ENCODE results near the gene BRF1.
"Not testable (repeated sequence)": the region's sequence is repeated elsewhere in the genome, so short reads cannot be mapped to it uniquely, and the experiment has no call there.

The BRF1 gene

DNA sequence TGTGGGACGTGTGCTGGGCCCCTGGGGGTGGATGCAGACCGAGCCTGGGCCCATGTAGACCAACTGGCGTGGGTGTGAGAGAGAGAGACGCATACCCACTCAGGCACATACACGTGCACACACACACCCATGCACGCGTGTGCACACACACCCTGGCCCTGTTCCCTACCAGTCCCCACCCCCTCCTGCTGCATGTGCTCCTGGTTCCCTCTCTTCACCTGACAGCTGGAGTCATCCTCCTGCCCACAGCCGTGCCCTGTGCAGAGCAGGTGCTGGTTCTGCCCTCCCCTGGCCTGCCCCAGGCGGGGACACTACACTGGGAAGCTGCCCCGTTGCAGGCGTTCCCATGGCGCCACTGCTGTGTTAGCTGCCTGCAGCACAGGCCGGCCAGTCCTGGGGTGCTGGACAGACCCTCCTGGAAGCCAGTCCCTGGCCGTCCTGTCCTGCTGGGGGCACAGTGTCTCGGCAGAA lies 32.3 kb upstream of the BRF1 start:
- no peak for DNase-seq (ENCODE audit: low spot score)

DNA sequence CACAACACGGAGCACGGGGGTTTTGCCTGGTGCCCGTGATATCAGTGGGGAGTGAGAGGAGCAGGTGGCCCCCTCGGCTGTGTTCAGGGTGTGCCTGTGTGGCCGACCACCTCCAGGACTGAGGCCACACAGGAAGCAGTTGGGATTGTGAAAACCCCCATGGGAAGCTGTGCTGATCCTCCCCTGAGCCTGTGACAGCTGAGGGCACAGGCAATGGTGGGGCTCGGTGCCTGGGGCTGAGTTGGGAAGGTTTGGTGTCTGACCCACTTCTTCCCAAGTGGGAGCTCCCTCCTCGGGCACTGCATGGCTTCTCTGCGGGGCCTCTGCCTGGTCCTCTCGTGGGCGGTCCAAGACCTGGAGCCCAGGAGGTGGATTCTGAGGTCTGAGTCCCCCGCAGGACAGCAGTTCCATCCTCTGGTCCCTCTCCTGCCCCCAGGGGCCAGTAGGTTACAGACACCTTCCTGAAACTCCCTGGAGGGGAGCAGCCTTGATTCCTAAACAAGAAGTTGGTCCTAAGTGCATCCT lies 31.6 kb upstream of the BRF1 start:
- no peak for DNase-seq (ENCODE audit: low spot score)

DNA sequence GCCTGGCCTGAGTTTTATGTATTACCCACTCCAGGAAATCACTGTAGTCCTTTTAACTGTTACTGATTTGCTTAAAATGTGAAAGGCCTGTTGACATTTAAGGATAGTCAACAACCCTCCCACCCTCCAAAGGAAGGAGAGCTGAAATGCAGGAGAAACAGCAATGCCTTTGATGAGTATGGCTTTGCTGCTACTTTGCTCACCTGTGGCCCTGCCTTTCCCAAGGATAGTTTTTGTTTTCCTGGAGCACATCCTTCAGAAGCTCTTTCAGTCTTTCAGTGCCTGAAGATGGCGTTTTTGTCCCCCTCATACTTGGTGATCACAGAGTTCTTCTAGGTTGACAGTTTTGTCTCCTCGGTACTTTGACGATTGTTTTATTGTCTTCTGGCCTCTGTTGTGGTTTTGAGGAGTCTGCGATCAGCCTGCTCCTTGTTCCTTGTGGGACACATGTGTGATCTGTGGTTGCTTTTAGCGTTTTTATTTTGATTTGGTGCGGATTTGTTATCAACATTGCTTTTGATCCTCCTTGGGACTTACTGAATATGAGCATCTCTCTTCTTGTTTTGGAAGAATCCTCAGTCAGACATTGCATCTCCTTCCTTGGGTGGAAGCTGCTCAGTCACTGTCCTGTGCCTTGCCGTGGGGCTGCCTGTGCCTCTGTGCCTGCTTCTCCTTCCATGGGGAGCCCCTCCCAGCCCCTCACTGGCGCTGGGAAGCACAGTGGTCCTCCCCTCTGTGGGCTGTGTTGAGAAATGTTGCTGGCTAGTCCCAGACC lies 31.0 kb upstream of the BRF1 start:
- DNase-seq (ENCODE audit: low spot score): no peak

DNA sequence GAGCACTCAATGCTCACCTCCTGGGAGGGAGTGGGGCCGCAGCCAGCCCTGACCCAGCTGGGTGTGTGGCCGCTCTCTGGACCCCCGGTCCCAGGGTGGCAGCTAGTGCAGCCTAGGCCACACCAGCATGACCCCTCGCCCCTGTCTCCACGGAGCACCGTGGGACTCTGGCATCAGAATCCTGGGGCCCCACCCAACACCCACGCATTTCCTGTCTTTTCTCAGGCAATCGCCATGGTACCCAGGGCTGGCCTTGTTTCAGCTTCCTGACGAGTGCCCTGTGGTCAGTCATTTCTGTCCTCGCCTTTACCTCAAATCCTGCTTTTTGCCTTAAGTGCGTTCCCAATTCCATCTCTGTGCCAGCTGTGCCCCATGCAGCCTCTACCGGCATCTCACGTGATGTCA lies 29.7 kb upstream of the BRF1 start:
- DNase-seq (ENCODE audit: low spot score): no peak

DNA sequence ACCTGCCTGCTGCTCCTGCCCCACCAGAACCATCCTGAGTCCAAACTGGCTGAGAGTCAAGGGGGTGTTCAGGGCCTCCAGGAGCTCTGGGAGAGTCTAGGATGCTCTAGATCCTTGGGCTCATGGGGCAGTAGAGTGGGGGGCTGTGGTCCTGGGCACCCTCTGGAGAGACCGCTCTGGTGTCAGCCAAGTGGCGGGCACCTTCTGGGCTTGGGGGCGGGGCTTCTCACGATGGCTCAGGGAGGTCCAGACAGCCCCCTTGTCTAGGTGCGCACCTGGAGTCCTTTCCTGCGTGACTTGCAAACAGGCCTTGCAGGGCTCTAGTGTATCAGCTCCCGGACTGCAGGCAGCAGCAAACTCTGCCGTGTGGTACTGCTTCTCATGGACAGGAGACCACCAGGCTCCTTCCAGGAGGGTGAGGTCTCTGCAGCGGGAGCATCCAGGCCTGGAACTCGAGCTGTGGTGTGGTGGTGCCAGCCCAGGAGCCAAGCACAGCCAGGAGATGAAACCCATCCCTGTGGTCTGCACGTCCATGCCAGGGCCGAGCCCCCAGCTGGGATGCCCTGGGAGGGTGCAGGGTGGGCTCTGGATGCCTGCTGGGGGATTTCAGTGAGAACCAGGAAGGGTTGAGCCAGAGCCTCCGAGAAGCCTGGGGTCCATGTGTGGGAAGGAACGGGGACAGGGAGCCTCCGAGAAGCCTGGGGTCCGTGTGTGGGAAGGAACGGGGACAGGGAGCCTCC lies 28.8 kb upstream of the BRF1 start:
- no peak for DNase-seq (ENCODE audit: low spot score)

DNA sequence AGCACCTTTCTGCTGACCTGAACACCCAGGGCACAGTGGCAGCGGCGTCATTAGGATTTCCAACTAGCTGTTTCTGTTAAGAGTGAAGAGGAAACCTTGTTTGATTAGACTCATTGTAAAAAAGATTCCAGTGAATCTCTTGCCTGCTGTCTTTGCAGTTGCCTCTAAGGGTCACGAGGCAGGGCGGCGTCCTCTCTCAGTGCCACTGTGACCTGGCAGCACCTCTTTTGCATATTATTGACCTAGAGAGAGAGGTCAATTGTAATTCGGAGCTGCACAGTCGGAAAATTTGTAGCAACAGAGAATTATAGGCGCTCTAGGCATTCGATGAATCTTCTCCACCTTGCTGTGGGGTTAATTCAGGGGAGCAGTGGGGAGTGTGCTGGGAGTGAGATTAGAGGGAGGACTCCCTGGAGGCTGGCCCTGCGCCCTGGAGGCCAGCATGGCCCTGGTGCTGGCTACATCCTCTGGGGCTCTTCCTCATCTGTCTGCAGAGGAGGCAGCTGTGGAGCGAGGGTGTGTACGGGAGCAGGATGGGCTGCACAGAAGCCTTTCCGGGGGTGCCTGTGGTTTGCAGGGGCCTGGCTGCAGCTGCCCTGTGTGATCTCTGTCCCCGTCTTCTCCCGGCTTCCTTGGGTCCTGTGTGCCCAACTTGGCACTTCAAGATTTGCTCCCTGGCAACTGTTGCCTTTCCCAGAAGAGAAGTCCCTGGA lies 28.0 kb upstream of the BRF1 start:
- DNase-seq (ENCODE audit: low spot score): no peak

DNA sequence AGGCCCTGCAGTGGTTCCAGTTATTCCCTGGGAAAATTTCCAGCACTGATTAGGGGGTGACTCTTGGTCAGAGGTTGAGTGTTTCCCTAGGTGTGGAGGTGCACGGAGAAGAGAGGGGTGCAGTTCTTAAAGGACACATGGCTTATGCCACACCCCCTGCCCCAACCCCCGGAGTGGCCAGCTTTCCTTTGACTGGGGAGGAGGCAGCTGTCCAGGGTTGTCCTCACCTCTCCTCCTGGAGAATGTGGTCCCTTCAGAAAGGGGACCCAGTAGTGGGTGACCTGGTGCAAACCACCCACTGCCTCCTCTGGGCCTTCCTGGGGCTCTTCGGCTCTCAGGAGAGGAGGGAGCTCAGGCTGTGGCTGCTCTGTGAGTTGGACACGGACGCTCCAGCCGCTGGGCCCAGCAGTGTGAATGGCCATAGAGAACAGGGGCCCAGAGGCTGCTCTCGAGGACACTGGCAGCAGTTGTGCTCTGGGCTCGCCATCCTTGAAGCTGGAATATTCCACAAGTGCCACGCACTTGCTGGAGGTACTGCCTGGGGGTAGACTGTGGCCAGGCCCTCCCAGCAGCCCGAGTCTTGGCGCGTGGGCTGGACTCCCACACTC lies 27.4 kb upstream of the BRF1 start:
- no peak for DNase-seq (ENCODE audit: low spot score)

DNA sequence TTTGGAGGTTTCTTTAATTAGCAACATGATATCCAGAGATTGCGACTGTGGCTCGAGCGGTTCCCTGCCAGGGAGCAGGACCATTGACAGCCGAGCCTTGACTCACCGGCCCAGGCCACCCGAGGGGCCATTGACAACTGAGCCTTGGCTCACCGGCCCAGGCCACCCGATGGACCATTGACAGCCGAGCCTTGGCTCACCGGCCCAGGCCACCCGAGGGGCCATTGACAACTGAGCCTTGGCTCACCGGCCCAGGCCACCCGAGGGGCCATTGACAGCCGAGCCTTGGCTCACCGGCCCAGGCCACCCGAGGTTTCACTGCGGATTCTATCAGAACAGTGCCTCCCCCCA lies 26.9 kb upstream of the BRF1 start:
- not testable (repeated sequence) for DNase-seq (ENCODE audit: low spot score)

DNA sequence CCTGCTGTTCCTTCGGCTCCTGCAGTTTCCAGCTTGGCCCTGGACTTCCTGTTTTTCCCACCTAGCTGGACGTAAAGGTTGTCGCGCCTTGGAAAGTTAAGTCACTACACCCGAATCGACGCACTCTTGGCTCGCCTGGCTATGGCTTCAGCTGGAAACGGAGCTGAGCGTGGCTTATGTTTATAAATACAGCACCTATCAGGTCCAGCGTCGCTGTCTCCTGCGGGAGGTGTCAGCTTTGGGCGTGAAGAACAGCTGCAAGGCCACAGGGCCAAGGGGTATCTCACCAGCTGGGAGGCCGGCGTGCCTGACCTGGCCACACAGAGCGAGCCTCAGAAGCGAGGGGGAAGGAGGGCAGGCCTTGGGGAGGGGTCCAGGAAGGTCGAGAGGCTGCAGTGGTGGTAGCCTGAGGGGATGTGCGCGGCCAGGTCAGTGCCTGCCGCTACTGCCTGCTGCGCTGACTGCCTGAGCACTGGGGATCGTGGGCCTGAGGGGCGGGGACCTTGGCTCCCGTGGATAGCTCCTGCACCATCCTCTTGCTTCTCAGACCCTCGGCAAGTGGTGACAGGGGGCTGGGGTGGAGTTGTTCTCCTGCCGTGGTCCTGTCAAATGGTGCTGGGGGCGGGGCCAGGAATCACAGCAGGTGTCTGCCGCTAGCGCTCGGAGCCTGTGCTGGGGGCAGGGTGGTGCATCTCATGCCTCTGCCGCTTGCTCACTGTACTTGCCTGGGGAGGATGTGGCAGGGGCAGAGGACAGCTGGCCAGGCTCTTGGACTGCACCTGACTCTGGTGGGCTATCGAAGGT lies 26.3 kb upstream of the BRF1 start:
- no peak for DNase-seq (ENCODE audit: low spot score)

DNA sequence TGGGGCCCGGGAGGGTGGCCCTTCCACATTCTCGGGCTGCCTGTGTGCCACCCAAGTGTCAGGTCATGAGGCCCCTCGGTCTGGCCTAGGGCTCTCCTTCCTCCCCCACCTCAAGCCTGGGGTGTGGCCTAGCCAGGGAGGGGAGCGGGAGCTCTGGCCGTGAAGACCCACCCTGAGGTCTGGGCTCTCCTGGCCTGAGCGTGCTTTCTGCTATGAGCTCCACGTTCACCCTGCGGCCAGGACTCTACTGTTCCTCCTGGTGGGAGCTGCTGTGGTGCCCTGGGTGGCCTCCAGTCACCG lies 25.7 kb upstream of the BRF1 start:
- DNase-seq (ENCODE audit: low spot score): no peak

DNA sequence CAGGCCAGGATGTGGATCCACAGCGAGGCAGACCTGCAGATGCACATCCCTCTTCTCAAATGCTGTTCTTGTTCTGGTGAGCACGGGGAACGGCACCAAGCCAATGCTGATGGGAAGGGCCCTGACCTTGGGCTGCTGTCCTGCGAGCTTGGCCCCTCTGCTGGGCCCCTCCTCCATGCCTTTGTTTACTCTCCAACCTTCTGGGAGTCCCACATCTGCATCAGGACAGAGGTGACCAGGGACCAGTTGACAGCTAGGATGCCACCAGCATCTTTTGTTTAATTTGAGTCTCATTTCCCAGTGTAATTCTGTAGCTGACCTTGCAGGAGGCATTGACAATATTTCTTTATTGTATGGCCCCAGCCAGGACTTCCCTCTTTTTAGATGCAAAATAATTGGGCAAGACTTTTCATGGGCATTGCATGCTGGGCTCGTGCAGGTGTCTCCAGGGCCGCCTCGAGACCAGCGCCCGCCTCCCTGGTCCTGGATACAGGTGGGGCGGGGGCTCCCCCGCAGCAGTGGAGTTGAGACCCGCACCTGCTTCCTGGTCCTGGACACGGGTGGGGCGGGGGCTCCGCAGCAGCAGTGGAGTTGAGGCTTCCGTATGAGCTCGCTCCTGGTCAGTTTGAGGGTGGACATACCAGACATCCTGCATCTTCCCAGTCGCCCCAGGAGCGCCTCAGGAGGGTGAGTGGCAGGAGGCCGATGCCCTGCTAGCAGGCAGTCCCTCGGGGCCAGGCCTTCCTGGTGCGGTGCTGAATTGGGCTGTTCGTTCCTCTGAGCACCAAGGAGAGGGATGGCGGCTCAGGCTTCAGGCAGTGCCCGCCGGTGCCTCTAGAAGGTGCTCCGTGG lies 25.1 kb upstream of the BRF1 start:
- DNase-seq (ENCODE audit: low spot score): no peak

DNA sequence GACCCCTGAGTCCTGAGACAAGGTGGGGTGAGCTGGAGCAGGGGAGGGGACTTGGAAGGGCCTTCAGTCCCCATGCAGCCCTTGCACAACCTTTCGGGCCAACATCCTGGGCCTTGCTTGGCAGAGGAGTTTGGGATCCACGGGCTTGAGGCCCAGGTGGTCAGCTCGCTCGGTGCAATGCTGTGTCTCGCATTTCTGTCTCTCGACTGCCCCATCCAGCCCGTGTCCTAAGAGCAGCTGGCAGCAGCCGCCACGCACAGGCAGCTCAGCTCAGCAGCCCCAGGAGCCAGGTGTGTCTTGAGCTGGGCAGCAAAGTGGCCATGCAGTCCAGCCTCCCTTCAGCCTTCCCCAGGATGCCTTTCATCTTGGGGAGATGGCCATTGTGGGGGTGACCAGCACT lies 24.5 kb upstream of the BRF1 start:
- no peak for DNase-seq (ENCODE audit: low spot score)

DNA sequence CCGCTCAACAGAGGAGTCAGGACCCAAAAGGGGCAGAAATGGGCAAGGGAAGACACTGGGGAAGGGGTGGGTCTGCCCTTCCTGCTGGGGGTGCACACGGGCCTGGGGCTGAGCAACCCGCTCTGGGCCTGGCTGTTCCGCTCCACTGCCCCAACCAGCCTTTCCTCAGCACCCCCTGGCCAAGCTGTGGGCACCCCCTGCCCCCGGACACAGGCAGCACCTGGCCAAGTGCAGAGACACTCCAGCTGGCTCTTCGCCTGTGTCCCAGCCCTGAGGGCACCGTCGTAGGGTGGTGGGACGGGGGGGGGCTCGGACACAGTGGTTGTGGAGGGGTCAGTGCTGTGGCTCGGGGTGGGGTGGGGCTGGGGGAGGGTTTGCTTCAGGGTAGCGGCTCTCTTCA lies 24.1 kb upstream of the BRF1 start:
- no peak for DNase-seq (ENCODE audit: low spot score)

DNA sequence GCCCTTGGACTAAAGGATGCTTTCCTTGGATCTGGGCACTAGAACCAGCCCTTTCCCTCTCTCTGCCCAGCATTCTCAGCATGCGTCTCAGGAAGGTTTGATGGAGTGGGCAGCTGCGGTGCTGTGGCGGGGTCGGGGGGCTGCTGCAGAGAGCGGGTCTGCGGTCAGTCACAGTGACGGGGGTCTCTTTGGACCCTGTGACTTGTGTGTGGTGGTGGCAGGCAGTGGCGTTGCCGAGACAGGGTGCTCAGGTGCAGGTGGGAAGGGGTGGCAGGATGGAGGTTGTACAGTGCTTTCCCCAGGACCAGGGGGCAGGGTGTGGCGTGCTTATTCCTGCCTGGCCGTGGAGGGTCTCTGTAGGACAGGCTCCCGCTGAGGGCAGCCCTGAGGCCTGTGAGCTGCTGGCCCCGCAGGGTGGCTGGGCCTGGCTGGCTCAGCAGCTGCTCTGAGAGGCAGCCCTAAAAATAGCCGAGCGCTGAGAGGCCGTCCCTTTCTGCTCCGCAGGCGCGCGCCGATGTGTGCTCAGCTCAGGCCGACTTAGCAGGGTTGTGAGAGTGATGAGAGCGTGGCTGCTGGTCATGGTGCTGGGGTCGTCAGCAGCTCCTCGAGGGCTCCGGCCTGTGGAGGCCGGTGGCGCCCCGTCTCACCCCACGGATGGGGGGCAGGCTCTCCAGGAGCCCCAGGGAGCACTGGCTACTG lies 23.4 kb upstream of the BRF1 start:
- DNase-seq (ENCODE audit: low spot score): no peak

DNA sequence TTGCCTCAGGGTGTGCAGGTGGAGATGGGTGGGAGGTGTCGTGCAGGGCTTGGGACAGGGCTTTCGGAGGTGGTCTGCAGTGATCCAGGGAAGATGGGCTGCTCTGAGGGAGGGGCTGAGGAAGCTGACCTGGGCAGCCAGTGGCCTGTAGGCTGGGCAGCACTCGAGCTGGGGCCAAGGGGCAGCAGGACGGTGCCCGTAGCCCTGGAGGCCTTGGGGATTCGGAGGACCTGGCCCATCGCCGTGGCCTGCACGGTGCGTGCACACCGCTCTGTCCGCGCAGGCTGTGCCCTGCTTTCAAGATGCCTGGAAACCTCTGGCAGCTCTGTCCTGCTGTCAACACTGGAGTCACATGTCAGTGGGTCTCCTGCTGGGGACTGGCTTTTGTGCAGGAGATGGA lies 22.9 kb upstream of the BRF1 start:
- DNase-seq (ENCODE audit: low spot score): no peak

DNA sequence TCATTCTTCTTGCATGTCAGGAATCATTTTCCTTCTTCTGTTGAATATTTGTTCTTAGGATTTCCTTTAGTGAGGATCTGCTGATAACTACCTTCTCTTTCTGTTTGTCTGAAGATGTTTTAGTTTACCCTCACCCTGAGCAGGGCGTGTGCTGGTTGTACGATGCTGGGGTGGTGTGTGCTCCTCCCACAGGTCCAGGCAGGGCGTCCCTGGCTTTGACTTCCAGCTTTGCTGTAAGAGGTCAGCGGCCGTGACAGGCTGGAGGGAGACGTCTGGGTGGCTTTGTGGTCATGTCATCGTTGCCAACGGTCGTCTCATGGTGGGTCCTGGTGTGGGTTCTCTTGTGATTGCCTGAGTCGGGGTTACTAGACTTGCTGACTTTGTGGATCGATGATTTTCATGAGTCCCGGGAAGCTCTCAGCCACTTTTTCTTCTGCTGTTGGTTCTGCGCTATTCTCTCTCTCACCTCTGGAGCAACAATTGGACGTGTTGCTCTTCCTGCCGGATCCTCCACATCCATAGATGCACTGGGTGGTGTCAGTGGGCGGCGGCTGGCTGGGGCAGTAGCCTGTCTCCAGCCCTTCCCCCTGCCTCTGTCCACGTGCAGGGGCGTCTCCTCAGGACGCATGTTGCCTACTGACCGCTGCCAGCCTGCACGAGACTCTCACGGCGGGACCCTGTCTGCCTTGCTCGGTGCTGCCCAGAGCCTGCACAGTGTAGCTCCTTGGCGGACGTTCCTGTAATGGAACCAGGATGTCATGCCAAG lies 22.2 kb upstream of the BRF1 start:
- no peak for DNase-seq (ENCODE audit: low spot score)

DNA sequence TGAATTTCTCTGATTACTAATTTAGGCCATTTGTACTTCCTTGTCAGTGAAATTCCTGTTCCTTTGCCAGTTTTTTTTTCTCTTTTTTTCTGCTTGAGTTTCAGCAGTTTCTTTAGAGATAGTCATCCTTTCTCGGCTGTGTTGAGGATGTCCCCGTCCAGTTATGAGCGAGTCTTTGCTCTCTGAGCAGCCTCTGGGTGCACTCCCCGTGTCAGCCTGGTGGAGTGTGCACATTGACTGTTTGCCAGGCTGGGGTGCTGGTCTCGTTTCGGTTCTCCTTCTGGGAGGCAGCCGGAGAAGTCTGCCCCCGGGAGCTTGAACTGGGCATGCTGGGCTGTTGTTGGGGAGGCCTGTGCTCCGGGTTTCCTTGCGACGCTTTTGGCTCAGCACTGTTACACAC lies 16.7 kb upstream of the BRF1 start:
- DNase-seq (ENCODE audit: low spot score): no peak

DNA sequence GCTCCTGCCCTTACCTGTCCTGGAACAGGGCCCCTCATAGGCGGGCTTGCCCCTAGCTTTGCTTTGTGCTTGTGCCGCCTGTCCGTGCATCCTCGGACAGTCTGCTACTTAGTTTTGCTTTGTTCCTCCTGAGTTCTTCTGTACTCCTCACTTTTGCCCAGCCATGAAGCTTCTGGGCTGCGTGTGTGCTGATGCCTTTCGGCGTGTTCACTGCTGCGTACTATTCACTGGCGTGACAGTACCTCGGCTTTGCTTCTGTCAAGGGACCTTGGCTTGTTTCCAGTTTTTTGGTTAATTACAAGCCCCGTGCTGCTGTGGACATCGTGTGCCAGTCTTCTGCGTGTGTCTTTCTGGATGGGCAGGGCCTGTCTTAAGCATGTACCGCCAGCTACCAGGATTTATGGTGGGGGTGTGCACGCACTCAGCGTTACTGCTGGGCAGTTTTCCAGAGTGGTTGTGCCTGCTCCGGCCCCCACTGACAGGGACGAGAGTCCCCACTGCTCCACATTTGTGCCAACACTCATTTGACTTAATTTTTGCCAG lies 16.2 kb upstream of the BRF1 start:
- DNase-seq (ENCODE audit: low spot score): no peak

DNA sequence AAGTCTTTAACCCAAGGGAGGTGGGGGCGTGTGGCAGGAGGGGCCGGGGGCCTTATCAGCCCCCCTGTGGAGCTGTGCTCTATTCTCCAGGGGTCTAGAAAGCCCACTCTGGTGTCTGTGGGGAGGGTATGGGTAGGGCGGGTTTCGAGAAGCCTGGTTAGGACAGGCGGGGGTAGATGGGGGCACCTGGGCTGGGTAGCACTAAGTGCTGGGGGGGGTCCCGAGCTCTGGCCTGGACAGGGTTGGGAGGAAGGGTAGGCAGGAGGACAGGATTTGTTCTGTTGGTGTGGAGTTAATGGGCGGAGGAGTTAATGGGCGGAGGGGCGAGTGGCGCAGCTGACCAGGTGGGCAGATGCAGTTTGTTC lies 15.8 kb upstream of the BRF1 start:
- no peak for DNase-seq (ENCODE audit: low spot score)
